K562 (cell line): Measurements from ENCODE around the gene MED29. TPM values are rescaled to one million over a fixed set of nuclear protein-coding genes. Genes with fewer than 3 reads are reported as not detected.

Experiments used
- ATF4 ChIP-seq: fragments of 450-650 bp; formaldehyde crosslinking; IDR thresholded peaks from 2 replicates; pipeline ENCODE4 v1.4.0; 2022; ENCODE audit warnings: mild to moderate bottlenecking, moderate library complexity
- COPS2 ChIP-seq: fragments of 450-650 bp; conservative IDR thresholded peaks from 2 replicates; pipeline ENCODE4 v1.6.1; 2016; ENCODE audit warnings: mild to moderate bottlenecking, moderate library complexity
- ESRRB ChIP-seq: fragments of 250-450 bp; sonication (Bioruptor Pico); IDR thresholded peaks from 2 replicates; pipeline ENCODE4 v1.5.0; 2020; ENCODE audit warnings: mild to moderate bottlenecking, moderate library complexity, borderline replicate concordance
- FOXJ2 ChIP-seq: fragments of 200-800 bp; sonication (Bioruptor generic); IDR thresholded peaks from 2 replicates; pipeline ENCODE4 v1.6.1; 2016; ENCODE audit warnings: missing genetic modification characterization, missing compliant biosample characterization
- HMG20B ChIP-seq: fragments of 250-450 bp; sonication (Bioruptor Pico); IDR thresholded peaks from 2 replicates; pipeline ENCODE4 v1.5.0; 2021; ENCODE audit warnings: mild to moderate bottlenecking
- KAT8 ChIP-seq: fragments of 450-650 bp; IDR thresholded peaks from 2 replicates; pipeline ENCODE4 v1.6.1; 2016; ENCODE audit warnings: low read depth, mild to moderate bottlenecking
- MAFG ChIP-seq: fragments of 450-650 bp; conservative IDR thresholded peaks from 2 replicates; pipeline ENCODE4 v1.6.1; 2016; ENCODE audit warnings: missing genetic modification characterization, missing compliant biosample characterization
- NCOA2 ChIP-seq, 2 experiments: fragments of 450-650 bp; IDR thresholded peaks; 2 replicates each; pipeline ENCODE4 v1.6.1; 2018; ENCODE audit warnings: mild to moderate bottlenecking in 2 of 2, moderate library complexity in 1 of 2; ENCODE audit not compliant: partially characterized antibody in 2 of 2
- PML ChIP-seq: IDR thresholded peaks from 2 replicates; pipeline ENCODE4 v1.6.1; 2012; ENCODE audit warnings: low read length, inconsistent platforms
- USF2 ChIP-seq: sonication (generic); formaldehyde crosslinking; IDR thresholded peaks from 2 replicates; pipeline ENCODE4 v1.5.0; 2020; ENCODE audit warnings: missing genetic modification reagents
- ZBTB17 ChIP-seq: fragments of 450-650 bp; formaldehyde crosslinking; IDR thresholded peaks from 2 replicates; pipeline ENCODE4 v1.4.0; 2020; ENCODE audit warnings: mild to moderate bottlenecking
- ZNF224 ChIP-seq: sonication (generic); formaldehyde crosslinking; IDR thresholded peaks from 2 replicates; pipeline ENCODE4 v1.8.0; 2022; ENCODE audit warnings: mild to moderate bottlenecking, missing genetic modification reagents
- ZNF444 ChIP-seq: fragments of 250-450 bp; sonication (Bioruptor Pico); IDR thresholded peaks from 2 replicates; pipeline ENCODE4 v1.4.0; 2020; ENCODE audit warnings: mild to moderate bottlenecking, moderate library complexity
- ZZZ3 ChIP-seq: fragments of 450-650 bp; IDR thresholded peaks from 2 replicates; pipeline ENCODE4 v1.6.1; 2016; ENCODE audit warnings: antibody characterized with exemption, mild to moderate bottlenecking, moderate library complexity
- polyA plus RNA-seq, 8 experiments: library from polyadenylated mRNA; depleted of rRNA in 4 of 8; stranded (reverse) in 5 of 8; unstranded in 3 of 8; fragments of >200 nt; fragmentation: Nextera tagmentation in 2 of 8; fragmentation: Illumina TruSeq in 1 of 8; extraction: Ambion mirVana in 2 of 8; extraction: Trizol in 1 of 8; gene quantifications; 2 replicates each; pipeline versions ENCODE4 v1.2.1 to v1.2.3, GENCODE V29; 2011 to 2014; ENCODE audit warnings: inconsistent platforms in 1 of 8, missing spikeins in 1 of 8
- total RNA-seq, 7 experiments: library from RNA; depleted of rRNA in 6 of 7; stranded (reverse); fragments of >200 nt in 6 of 7; fragmentation: Illumina TruSeq in 2 of 7; extraction: Trizol in 2 of 7; gene quantifications; 2 replicates each; pipeline versions ENCODE4 v1.2.1 to v1.2.3, GENCODE V29; 2011 to 2021; ENCODE audit warnings: low replicate concordance in 1 of 7
- TF ChIP-seq, protein P1 (sequence below): fragments of 450-650 bp; conservative IDR thresholded peaks from 2 replicates; pipeline ENCODE4 v1.6.1; 2016; ENCODE audit warnings: missing genetic modification characterization, low read depth, mild to moderate bottlenecking, control low read depth, missing compliant biosample characterization
- TF ChIP-seq, protein P2 (sequence below), 2 experiments: IDR thresholded peaks in 1 of 2; conservative IDR thresholded peaks in 1 of 2; 2 replicates each; pipeline ENCODE4 v1.6.1; 2016; ENCODE audit warnings: low read depth in 2 of 2, mild to moderate bottlenecking in 1 of 2, missing compliant biosample characterization in 1 of 2, missing genetic modification characterization in 1 of 2, moderate library complexity in 1 of 2
- TF ChIP-seq, protein P3 (sequence below): fragments of 250-450 bp; sonication (Bioruptor Pico); IDR thresholded peaks from 2 replicates; pipeline ENCODE4 v1.5.1; 2021; ENCODE audit warnings: mild to moderate bottlenecking
- TF ChIP-seq, protein P4 (sequence below): fragments of 250-450 bp; sonication (Bioruptor Pico); IDR thresholded peaks from 2 replicates; pipeline ENCODE4 v1.5.0; 2021

Gene MED29
- total and polyA plus RNA-seq, 9 of the 15 experiments (the other 6 are each of a cell fraction or from before 2014, with no cell fraction given): 1.8 to 22.6 (median 12.4) TPM

DNA sequence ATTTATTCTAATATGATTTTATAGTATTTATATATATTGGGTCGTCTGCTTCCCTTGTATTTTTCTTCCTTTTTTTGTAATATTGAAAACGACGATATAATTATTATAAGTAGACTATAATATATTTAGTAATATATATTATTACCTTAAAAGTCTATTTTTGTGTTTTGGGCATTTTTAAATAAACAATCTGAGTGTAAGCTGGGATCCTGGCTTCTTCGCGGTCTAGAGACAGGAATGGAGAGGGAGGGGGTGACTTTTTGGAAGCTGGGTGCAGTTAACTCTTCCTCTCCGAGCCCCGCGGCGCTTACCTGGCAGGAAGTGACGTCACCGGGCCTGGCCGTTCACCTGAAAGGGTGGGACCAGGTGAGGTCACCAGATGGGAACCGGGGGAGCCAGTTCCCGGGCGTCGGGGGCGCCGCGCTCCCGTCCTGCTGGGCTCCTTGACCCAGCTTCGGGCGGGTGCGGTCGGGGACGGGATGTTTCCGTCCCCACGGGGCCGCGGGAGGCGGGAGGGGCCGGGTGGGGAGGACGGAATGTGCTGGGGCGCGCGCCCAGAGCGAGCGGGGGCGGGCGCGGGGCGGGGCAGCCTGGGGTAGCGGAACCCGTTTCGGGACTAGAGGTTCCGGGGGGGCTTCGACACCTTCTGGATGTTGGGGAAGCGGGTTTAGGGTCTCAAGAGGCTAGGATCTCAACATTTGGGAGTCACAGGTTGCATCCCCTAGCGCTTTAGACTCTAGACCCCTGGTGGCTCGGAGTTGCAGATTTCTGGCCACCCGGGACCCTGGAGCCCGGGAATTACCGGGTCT lies 18.2 kb downstream of the MED29 start (continued):
- no peak for TF ChIP-seq HMG20B
- TF ChIP-seq ZNF224 (CRISPR knock-in tag): no peak
- TF ChIP-seq ESRRB (CRISPR knock-in tag): no peak
- TF ChIP-seq ZNF444: no peak
- TF ChIP-seq, protein P1, sequence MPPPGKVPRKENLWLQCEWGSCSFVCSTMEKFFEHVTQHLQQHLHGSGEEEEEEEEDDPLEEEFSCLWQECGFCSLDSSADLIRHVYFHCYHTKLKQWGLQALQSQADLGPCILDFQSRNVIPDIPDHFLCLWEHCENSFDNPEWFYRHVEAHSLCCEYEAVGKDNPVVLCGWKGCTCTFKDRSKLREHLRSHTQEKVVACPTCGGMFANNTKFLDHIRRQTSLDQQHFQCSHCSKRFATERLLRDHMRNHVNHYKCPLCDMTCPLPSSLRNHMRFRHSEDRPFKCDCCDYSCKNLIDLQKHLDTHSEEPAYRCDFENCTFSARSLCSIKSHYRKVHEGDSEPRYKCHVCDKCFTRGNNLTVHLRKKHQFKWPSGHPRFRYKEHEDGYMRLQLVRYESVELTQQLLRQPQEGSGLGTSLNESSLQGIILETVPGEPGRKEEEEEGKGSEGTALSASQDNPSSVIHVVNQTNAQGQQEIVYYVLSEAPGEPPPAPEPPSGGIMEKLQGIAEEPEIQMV: no peak
- TF ChIP-seq ATF4 (CRISPR knock-in tag): 0 out of 2 replicates have a peak, but pooled peaks have one; percentile 22
- TF ChIP-seq NCOA2 (IDR thresholded peaks at IDR 0.05; ENCODE audit: partially characterized antibody in 2 of 2): no peak
- no peak for TF ChIP-seq ZZZ3
- TF ChIP-seq FOXJ2 (tag): peak; percentile 55; the same call in 1 of the 2 replicates
- TF ChIP-seq KAT8: no peak
- TF ChIP-seq, protein P2, sequence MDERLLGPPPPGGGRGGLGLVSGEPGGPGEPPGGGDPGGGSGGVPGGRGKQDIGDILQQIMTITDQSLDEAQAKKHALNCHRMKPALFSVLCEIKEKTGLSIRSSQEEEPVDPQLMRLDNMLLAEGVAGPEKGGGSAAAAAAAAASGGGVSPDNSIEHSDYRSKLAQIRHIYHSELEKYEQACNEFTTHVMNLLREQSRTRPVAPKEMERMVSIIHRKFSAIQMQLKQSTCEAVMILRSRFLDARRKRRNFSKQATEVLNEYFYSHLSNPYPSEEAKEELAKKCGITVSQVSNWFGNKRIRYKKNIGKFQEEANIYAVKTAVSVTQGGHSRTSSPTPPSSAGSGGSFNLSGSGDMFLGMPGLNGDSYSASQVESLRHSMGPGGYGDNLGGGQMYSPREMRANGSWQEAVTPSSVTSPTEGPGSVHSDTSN (CRISPR knock-in tag; IDR thresholded peaks at IDR 0.05; ENCODE audit: low read depth): no peak
- TF ChIP-seq, protein P2 (tag; conservative IDR thresholded peaks at IDR 0.05; ENCODE audit: low read depth): no peak
- no peak for TF ChIP-seq MAFG
- no peak for TF ChIP-seq USF2
- no peak for TF ChIP-seq COPS2
- TF ChIP-seq PML: peak; percentile 19
- TF ChIP-seq, protein P3, sequence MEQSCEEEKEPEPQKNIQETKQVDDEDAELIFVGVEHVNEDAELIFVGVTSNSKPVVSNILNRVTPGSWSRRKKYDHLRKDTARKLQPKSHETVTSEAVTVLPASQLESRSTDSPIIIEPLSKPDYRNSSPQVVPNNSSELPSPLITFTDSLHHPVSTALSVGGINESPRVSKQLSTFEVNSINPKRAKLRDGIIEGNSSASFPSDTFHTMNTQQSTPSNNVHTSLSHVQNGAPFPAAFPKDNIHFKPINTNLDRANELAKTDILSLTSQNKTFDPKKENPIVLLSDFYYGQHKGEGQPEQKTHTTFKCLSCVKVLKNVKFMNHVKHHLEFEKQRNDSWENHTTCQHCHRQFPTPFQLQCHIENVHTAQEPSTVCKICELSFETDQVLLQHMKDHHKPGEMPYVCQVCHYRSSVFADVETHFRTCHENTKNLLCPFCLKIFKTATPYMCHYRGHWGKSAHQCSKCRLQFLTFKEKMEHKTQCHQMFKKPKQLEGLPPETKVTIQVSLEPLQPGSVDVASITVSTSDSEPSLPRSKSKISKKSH: no peak
- 0 out of 2 replicates have a peak, but pooled peaks have one; percentile 62 for TF ChIP-seq ZBTB17 (CRISPR knock-in tag)
- TF ChIP-seq, protein P4, sequence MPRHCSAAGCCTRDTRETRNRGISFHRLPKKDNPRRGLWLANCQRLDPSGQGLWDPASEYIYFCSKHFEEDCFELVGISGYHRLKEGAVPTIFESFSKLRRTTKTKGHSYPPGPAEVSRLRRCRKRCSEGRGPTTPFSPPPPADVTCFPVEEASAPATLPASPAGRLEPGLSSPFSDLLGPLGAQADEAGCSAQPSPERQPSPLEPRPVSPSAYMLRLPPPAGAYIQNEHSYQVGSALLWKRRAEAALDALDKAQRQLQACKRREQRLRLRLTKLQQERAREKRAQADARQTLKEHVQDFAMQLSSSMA (CRISPR knock-in tag): no peak
